Measurements from ENCODE around the gene RBKS. TPM values are rescaled to one million over a fixed set of nuclear protein-coding genes. Genes with fewer than 3 reads are reported as not detected.

RBKS gene
- total and polyA plus RNA-seq, 2 of the 13 experiments (the other 11 are each of a cell fraction or from before 2014, with no cell fraction given) = 7.7 to 8.3 TPM

- TF ChIP-seq, protein P1, sequence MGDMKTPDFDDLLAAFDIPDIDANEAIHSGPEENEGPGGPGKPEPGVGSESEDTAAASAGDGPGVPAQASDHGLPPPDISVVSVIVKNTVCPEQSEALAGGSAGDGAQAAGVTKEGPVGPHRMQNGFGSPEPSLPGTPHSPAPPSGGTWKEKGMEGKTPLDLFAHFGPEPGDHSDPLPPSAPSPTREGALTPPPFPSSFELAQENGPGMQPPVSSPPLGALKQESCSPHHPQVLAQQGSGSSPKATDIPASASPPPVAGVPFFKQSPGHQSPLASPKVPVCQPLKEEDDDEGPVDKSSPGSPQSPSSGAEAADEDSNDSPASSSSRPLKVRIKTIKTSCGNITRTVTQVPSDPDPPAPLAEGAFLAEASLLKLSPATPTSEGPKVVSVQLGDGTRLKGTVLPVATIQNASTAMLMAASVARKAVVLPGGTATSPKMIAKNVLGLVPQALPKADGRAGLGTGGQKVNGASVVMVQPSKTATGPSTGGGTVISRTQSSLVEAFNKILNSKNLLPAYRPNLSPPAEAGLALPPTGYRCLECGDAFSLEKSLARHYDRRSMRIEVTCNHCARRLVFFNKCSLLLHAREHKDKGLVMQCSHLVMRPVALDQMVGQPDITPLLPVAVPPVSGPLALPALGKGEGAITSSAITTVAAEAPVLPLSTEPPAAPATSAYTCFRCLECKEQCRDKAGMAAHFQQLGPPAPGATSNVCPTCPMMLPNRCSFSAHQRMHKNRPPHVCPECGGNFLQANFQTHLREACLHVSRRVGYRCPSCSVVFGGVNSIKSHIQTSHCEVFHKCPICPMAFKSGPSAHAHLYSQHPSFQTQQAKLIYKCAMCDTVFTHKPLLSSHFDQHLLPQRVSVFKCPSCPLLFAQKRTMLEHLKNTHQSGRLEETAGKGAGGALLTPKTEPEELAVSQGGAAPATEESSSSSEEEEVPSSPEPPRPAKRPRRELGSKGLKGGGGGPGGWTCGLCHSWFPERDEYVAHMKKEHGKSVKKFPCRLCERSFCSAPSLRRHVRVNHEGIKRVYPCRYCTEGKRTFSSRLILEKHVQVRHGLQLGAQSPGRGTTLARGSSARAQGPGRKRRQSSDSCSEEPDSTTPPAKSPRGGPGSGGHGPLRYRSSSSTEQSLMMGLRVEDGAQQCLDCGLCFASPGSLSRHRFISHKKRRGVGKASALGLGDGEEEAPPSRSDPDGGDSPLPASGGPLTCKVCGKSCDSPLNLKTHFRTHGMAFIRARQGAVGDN (CRISPR knock-in tag; IDR thresholded peaks at IDR 0.05) = peak; percentile 93
- TF ChIP-seq ZFP62 (CRISPR knock-in tag; IDR thresholded peaks at IDR 0.05) (no peak), YY1 (IDR thresholded peaks at IDR 0.05; ENCODE audit: insufficient read depth, insufficient replicate concordance, low read depth, low read length) (peak; percentile 21), SALL1 (CRISPR knock-in tag; IDR thresholded peaks at IDR 0.05) (peak; percentile 81), CAMTA2 (CRISPR knock-in tag; IDR thresholded peaks at IDR 0.05; ENCODE audit: borderline replicate concordance) (peak; percentile 86; the same call in 1 of the 2 replicates), SNAI1 (CRISPR knock-in tag; IDR thresholded peaks at IDR 0.05; ENCODE audit: borderline replicate concordance) (no peak), ZNF782 (CRISPR knock-in tag; IDR thresholded peaks at IDR 0.05; ENCODE audit: borderline replicate concordance) (peak; percentile 25; the same call in 1 of the 2 replicates), TEAD2 (CRISPR knock-in tag; IDR thresholded peaks at IDR 0.05) (no peak)
- TF ChIP-seq, protein P2, sequence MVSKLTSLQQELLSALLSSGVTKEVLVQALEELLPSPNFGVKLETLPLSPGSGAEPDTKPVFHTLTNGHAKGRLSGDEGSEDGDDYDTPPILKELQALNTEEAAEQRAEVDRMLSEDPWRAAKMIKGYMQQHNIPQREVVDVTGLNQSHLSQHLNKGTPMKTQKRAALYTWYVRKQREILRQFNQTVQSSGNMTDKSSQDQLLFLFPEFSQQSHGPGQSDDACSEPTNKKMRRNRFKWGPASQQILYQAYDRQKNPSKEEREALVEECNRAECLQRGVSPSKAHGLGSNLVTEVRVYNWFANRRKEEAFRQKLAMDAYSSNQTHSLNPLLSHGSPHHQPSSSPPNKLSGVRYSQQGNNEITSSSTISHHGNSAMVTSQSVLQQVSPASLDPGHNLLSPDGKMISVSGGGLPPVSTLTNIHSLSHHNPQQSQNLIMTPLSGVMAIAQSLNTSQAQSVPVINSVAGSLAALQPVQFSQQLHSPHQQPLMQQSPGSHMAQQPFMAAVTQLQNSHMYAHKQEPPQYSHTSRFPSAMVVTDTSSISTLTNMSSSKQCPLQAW (CRISPR knock-in tag; IDR thresholded peaks at IDR 0.05) = peak; percentile 80
- TF ChIP-seq, protein P3, sequence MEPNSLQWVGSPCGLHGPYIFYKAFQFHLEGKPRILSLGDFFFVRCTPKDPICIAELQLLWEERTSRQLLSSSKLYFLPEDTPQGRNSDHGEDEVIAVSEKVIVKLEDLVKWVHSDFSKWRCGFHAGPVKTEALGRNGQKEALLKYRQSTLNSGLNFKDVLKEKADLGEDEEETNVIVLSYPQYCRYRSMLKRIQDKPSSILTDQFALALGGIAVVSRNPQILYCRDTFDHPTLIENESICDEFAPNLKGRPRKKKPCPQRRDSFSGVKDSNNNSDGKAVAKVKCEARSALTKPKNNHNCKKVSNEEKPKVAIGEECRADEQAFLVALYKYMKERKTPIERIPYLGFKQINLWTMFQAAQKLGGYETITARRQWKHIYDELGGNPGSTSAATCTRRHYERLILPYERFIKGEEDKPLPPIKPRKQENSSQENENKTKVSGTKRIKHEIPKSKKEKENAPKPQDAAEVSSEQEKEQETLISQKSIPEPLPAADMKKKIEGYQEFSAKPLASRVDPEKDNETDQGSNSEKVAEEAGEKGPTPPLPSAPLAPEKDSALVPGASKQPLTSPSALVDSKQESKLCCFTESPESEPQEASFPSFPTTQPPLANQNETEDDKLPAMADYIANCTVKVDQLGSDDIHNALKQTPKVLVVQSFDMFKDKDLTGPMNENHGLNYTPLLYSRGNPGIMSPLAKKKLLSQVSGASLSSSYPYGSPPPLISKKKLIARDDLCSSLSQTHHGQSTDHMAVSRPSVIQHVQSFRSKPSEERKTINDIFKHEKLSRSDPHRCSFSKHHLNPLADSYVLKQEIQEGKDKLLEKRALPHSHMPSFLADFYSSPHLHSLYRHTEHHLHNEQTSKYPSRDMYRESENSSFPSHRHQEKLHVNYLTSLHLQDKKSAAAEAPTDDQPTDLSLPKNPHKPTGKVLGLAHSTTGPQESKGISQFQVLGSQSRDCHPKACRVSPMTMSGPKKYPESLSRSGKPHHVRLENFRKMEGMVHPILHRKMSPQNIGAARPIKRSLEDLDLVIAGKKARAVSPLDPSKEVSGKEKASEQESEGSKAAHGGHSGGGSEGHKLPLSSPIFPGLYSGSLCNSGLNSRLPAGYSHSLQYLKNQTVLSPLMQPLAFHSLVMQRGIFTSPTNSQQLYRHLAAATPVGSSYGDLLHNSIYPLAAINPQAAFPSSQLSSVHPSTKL (CRISPR knock-in tag; IDR thresholded peaks at IDR 0.05) = peak; percentile 79
- TF ChIP-seq, protein P4, sequence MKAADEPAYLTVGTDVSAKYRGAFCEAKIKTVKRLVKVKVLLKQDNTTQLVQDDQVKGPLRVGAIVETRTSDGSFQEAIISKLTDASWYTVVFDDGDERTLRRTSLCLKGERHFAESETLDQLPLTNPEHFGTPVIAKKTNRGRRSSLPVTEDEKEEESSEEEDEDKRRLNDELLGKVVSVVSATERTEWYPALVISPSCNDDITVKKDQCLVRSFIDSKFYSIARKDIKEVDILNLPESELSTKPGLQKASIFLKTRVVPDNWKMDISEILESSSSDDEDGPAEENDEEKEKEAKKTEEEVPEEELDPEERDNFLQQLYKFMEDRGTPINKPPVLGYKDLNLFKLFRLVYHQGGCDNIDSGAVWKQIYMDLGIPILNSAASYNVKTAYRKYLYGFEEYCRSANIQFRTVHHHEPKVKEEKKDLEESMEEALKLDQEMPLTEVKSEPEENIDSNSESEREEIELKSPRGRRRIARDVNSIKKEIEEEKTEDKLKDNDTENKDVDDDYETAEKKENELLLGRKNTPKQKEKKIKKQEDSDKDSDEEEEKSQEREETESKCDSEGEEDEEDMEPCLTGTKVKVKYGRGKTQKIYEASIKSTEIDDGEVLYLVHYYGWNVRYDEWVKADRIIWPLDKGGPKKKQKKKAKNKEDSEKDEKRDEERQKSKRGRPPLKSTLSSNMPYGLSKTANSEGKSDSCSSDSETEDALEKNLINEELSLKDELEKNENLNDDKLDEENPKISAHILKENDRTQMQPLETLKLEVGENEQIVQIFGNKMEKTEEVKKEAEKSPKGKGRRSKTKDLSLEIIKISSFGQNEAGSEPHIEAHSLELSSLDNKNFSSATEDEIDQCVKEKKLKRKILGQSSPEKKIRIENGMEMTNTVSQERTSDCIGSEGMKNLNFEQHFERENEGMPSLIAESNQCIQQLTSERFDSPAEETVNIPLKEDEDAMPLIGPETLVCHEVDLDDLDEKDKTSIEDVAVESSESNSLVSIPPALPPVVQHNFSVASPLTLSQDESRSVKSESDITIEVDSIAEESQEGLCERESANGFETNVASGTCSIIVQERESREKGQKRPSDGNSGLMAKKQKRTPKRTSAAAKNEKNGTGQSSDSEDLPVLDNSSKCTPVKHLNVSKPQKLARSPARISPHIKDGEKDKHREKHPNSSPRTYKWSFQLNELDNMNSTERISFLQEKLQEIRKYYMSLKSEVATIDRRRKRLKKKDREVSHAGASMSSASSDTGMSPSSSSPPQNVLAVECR (CRISPR knock-in tag; IDR thresholded peaks at IDR 0.05; ENCODE audit: borderline replicate concordance) = peak; percentile 47; the same call in 1 of the 2 replicates
- TF ChIP-seq, protein P5, sequence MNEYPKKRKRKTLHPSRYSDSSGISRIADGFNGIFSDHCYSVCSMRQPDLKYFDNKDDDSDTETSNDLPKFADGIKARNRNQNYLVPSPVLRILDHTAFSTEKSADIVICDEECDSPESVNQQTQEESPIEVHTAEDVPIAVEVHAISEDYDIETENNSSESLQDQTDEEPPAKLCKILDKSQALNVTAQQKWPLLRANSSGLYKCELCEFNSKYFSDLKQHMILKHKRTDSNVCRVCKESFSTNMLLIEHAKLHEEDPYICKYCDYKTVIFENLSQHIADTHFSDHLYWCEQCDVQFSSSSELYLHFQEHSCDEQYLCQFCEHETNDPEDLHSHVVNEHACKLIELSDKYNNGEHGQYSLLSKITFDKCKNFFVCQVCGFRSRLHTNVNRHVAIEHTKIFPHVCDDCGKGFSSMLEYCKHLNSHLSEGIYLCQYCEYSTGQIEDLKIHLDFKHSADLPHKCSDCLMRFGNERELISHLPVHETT (CRISPR knock-in tag; conservative IDR thresholded peaks at IDR 0.05) = 0 out of 2 replicates have a peak, but pooled peaks have one; percentile 20
Measured at GRCh38 chr2:27738349-27739057, 151.7 kb downstream of the RBKS start (continued).

Data from HepG2 (cell line).